Adipocyte (in vitro differentiated cells): ENCODE measurements around the gene LCLAT1.
"Not testable (repeated sequence)": the region's sequence is repeated elsewhere in the genome, so short reads cannot be mapped to it uniquely, and the experiment has no call there.

Experiments
- DNase-seq: peaks from one replicate; pipeline ENCODE4 v3.0.0-alpha.2; 2015; ENCODE audit warnings: low read depth
- H3K27me3 ChIP-seq: replicated peaks from 2 replicates; pipeline ENCODE4 v1.7.0; 2013; ENCODE audit warnings: mild to moderate bottlenecking, low read length, moderate library complexity; ENCODE audit not compliant: control insufficient read depth, insufficient read depth
- H3K36me3 ChIP-seq: 2 replicates; pipeline ENCODE4 v1.7.0; 2013; ENCODE audit warnings: low read length, mild to moderate bottlenecking, moderate library complexity; ENCODE audit not compliant: control insufficient read depth, insufficient read depth, severe bottlenecking
- H3K4me1 ChIP-seq: 2 replicates; pipeline ENCODE4 v1.7.0; 2013; ENCODE audit warnings: mild to moderate bottlenecking, low read length, moderate library complexity; ENCODE audit not compliant: control insufficient read depth, insufficient read depth
- H3K4me3 ChIP-seq: 2 replicates; pipeline ENCODE4 v1.7.0; 2013; ENCODE audit warnings: mild to moderate bottlenecking, low read length, moderate library complexity
- H3K9ac ChIP-seq: 2 replicates; pipeline ENCODE4 v1.7.0; 2013; ENCODE audit warnings: mild to moderate bottlenecking, low read length, moderate library complexity
- H3K9me3 ChIP-seq: 2 replicates; pipeline ENCODE4 v1.7.0; 2013; ENCODE audit warnings: mild to moderate bottlenecking, low read length, moderate library complexity; ENCODE audit not compliant: control insufficient read depth

LCLAT1 gene

GRCh38 chr2:30631051-30631671, 184.1 kb downstream of the LCLAT1 start:
- Histone ChIP-seq H3K9me3 (no peaks in the 10 kb centered on the region), H3K4me3 (no peak overlapping the region), H3K36me3 (no peaks in the 10 kb centered on the region), H3K4me1 (peaks cover 29% of the 10 kb centered on the region), H3K27me3 (no peaks in the 10 kb centered on the region), H3K9ac (no peak overlapping the region)
- no peak for DNase-seq

- Histone ChIP-seq H3K9ac (no peak overlapping the region), H3K27me3 (no peaks in the 10 kb centered on the region), H3K9me3 (no peaks in the 10 kb centered on the region), H3K4me1 (peaks cover 26% of the 10 kb centered on the region), H3K4me3 (no peak overlapping the region), H3K36me3 (no peaks in the 10 kb centered on the region)
- no peak for DNase-seq
Measured at GRCh38 chr2:30633039-30633438, 186.0 kb downstream of the LCLAT1 start.

DNA sequence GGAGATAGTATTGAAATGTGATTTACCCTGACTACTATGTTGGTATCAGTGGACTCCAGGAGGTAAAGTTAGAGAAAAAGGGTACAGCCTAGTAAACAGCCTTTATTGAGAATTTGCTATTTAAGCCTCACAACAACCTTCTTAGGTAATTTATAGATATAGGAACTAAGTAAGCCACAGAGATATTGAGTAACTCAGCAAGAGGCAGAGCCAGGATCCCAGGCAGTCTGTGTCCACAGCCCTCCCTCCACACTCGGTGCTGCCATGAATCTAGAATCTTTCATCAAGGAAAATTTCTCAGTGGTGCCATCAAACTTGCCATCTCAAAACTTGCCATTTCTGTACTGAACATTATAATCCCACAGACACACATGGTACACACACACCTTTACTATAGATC, 189.3 kb downstream of the LCLAT1 start:
- Histone ChIP-seq H3K36me3 (no peaks in the 10 kb centered on the region), H3K9ac (no peak overlapping the region), H3K4me1 (peaks cover 4% of the 10 kb centered on the region), H3K4me3 (no peak overlapping the region), H3K27me3 (no peaks in the 10 kb centered on the region), H3K9me3 (no peaks in the 10 kb centered on the region)
- no peak for DNase-seq

DNA sequence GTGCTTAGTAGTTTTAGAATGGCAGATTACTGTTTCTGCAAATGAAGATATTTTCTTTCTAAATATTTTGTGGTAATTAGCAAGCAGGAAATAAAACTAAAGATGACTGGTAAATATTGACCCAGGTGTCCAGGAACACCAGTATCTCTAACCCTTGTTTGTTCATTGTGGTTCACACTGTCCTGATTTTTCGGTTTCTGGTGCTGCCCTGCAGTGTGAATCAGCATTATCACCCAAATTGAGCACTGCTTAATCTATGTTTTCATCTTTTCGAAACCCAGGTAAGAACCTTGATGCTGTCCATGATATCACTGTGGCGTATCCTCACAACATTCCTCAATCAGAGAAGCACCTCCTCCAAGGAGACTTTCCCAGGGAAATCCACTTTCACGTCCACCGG, 192.8 kb downstream of the LCLAT1 start:
- DNase-seq = no peak

GRCh38 chr2:30641765-30642345, 194.8 kb downstream of the LCLAT1 start:
- Histone ChIP-seq H3K27me3 (no peaks in the 10 kb centered on the region), H3K36me3 (no peaks in the 10 kb centered on the region), H3K4me3 (no peak overlapping the region), H3K9ac (no peak overlapping the region), H3K9me3 (no peaks in the 10 kb centered on the region), H3K4me1 (peaks cover 3% of the 10 kb centered on the region)
- no peak for DNase-seq

More for the DNA sequence above, 192.8 kb downstream of the LCLAT1 start:
- Histone ChIP-seq H3K27me3 (no peaks in the 10 kb centered on the region), H3K4me1 (peaks cover 2% of the 10 kb centered on the region), H3K9ac (no peak overlapping the region), H3K9me3 (no peaks in the 10 kb centered on the region), H3K36me3 (no peaks in the 10 kb centered on the region), H3K4me3 (no peak overlapping the region)

DNA sequence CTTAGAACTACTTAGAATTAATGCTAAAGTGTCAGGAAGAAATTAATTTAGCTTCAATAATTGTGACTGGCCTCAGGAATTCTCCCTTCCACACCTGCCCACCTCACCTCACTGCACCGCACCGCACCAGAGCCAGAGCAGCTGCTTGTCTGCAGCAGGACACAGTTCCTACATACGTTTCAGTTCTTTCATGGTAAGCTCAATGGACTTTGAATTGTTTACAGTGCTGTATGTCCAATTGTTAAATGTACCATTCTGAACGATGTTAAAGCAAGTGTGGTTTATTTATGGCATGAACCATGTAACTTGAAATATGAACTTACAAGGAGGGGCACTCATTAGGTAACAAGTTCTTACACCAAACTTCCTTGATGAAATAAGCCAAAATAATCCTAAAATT, 196.0 kb downstream of the LCLAT1 start:
- not testable (repeated sequence) for H3K36me3 ChIP-seq, H3K4me3 ChIP-seq, H3K27me3 ChIP-seq, H3K4me1 ChIP-seq, DNase-seq, H3K9ac ChIP-seq, H3K9me3 ChIP-seq

- no peak for DNase-seq
- H3K9ac ChIP-seq = no peak overlapping the region
Measured at GRCh38 chr2:30643674-30644073, 196.6 kb downstream of the LCLAT1 start.

DNA sequence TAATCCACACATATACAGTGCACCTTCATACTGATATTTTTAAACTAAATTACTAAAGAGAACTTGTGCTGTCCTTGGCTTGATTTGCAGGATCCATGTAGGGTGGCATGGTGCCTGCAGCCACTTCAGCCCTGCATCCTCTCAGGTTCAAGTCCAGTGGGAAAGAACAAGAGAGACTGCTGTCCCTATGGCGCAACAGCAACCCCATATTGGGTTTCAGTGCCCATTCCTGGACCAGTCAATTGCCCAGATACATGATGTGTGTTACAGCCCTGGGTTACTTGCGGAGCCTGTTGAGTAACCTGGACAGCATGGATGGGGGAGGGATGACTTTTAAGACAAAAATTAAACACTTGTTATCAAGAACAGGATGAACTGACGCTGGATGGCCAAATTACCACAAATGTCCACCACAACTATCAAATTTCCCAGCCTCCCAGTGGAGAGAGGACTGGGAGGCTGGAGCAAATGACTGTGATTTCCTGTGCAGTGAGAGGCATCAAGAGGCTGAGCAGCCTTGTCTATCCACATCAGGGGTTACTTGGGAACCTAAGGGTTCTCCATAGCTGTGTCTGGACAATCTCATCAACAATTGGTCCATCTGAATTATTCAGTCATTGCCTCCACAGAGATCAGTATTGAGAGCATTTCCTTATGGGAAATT, 198.2 kb downstream of the LCLAT1 start:
- Histone ChIP-seq H3K4me1 (peaks cover 3% of the 10 kb centered on the region), H3K4me3 (no peak overlapping the region), H3K9me3 (no peaks in the 10 kb centered on the region), H3K9ac (no peak overlapping the region), H3K36me3 (no peaks in the 10 kb centered on the region), H3K27me3 (no peaks in the 10 kb centered on the region)
- no peak for DNase-seq

More at GRCh38 chr2:30643674-30644073, 196.6 kb downstream of the LCLAT1 start:
- Histone ChIP-seq H3K9me3 (no peaks in the 10 kb centered on the region), H3K36me3 (no peaks in the 10 kb centered on the region), H3K4me1 (peaks cover 3% of the 10 kb centered on the region), H3K4me3 (no peak overlapping the region), H3K27me3 (no peaks in the 10 kb centered on the region)

- Histone ChIP-seq H3K27me3 (no peaks in the 10 kb centered on the region), H3K4me1 (peaks cover 3% of the 10 kb centered on the region), H3K36me3 (no peaks in the 10 kb centered on the region), H3K9ac (no peak overlapping the region), H3K4me3 (no peak overlapping the region), H3K9me3 (no peaks in the 10 kb centered on the region)
- no peak for DNase-seq
Measured at GRCh38 chr2:30645745-30646119, 198.7 kb downstream of the LCLAT1 start.

GRCh38 chr2:30647752-30648457, 200.9 kb downstream of the LCLAT1 start:
- Histone ChIP-seq H3K4me1 (peaks cover 3% of the 10 kb centered on the region), H3K27me3 (no peaks in the 10 kb centered on the region), H3K36me3 (no peaks in the 10 kb centered on the region), H3K4me3 (no peak overlapping the region), H3K9ac (no peak overlapping the region), H3K9me3 (no peaks in the 10 kb centered on the region)
- DNase-seq = no peak

- no peak overlapping the region for H3K4me3 ChIP-seq
- no peaks in the 10 kb centered on the region for H3K9me3 ChIP-seq
- peaks cover 7% of the 10 kb centered on the region for H3K4me1 ChIP-seq
- H3K9ac ChIP-seq = no peak overlapping the region
- no peaks in the 10 kb centered on the region for H3K36me3 ChIP-seq
- no peaks in the 10 kb centered on the region for H3K27me3 ChIP-seq
- no peak for DNase-seq
Measured at GRCh38 chr2:30649278-30649677, 202.2 kb downstream of the LCLAT1 start.
